Upper lobe of right lung (tissue), 1 donor: Measurements from ENCODE around the gene AFM. TPM values are rescaled to one million over a fixed set of nuclear protein-coding genes. Genes with fewer than 3 reads are reported as not detected.
A peak's percentile ranks its signal among the peaks of the same experiment; 100 is the strongest.

Experiments
- ATAC-seq: fragments of 200-7000 bp; cut with Tn5 transposase; one replicate; pipeline ENCODE4 v1.9.1; 2020; ENCODE audit warnings: mild to moderate bottlenecking, moderate library complexity
- DNase-seq: peaks from one replicate; pipeline ENCODE4 v3.0.0-alpha.2; 2020
- H3K27ac ChIP-seq: fragments of 200-600 bp; one replicate; pipeline ENCODE4 v1.8.0; 2022
- H3K27me3 ChIP-seq: fragments of 200-600 bp; one replicate; pipeline ENCODE4 v1.8.0; 2022; ENCODE audit warnings: mild to moderate bottlenecking
- H3K36me3 ChIP-seq: fragments of 200-600 bp; one replicate; pipeline ENCODE4 v1.8.0; 2022
- H3K4me1 ChIP-seq: fragments of 200-600 bp; one replicate; pipeline ENCODE4 v1.8.0; 2022
- H3K4me3 ChIP-seq: fragments of 200-600 bp; one replicate; pipeline ENCODE4 v1.8.0; 2022; ENCODE audit warnings: mild to moderate bottlenecking
- H3K9me3 ChIP-seq: fragments of 200-600 bp; one replicate; pipeline ENCODE4 v1.8.0; 2022
- intact Hi-C: fragments of 100-400 bp; cut with DNase I; formaldehyde crosslinking; loops from one replicate; pipeline ENCODE4 v1.11.0; 2022
- total RNA-seq: library from RNA; stranded (reverse); fragmentation: NEBNext Ultra II Directional; extraction: Animal tissue kit (Norgen Biotek cat#: 25700); gene quantifications from one replicate; pipeline ENCODE4 v1.2.1, GENCODE V29; 2021
- TF ChIP-seq, protein P1 (sequence below): fragments of 200-600 bp; IDR thresholded peaks from one replicate; pipeline ENCODE4 v1.8.0; 2022; ENCODE audit warnings: antibody characterized with exemption
- donor health status: DM: no; HTN: yes; CAD: no; lungs with severe emphysema.

The AFM gene
- total RNA-seq, 1 donor from 2014 or later = not detected

DNA sequence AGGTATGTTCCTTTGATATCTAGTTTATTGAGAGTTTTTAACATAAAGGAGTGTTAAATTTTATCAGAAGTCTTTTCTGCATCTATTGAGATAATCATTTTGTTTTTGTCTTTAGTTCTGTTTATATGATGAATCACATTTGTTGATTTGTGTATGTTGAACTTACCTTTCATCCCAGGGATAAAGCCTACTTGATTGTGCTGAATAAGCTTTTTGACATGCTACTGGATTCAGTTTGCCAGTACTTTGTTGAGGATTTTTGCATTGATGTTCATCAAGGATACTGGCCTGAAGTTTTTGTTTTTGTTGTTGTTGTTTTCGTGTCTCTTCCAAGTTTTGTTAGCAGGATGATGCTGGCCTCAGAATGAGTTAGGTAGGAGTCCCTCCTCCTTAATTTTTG is 10.8 kb upstream of the AFM start:
- intact Hi-C loops = no loop called here

DNA sequence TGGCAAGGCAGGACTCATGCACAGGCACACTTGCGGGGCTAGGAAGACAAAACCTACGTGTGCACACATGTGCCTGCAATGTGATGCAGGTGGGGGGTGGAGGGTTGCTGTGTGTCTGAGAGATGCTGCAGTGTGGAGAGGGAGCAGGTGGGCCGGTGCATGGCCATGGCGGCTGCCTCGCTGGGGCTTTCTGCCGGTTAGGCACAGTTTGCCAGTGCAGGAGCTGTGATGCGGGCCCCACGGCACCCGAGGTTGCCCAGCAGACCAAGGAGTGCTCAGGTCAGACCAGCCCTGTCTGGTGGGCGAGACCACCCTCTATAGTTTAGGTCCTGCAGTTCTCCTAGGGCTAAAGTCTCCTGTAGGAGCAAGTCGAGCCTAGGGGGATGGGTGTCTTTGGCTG is 4.4 kb upstream of the AFM start:
- intact Hi-C loops = no loop called here
- Histone ChIP-seq H3K9me3 (no peaks in the 10 kb centered on the region), H3K4me1 (no peaks in the 10 kb centered on the region), H3K27me3 (no peaks in the 10 kb centered on the region), H3K4me3 (no peak overlapping the region), H3K27ac (no peak overlapping the region), H3K36me3 (no peaks in the 10 kb centered on the region)
- ATAC-seq (peak; percentile 41), DNase-seq (no peak)
- TF ChIP-seq, protein P1, sequence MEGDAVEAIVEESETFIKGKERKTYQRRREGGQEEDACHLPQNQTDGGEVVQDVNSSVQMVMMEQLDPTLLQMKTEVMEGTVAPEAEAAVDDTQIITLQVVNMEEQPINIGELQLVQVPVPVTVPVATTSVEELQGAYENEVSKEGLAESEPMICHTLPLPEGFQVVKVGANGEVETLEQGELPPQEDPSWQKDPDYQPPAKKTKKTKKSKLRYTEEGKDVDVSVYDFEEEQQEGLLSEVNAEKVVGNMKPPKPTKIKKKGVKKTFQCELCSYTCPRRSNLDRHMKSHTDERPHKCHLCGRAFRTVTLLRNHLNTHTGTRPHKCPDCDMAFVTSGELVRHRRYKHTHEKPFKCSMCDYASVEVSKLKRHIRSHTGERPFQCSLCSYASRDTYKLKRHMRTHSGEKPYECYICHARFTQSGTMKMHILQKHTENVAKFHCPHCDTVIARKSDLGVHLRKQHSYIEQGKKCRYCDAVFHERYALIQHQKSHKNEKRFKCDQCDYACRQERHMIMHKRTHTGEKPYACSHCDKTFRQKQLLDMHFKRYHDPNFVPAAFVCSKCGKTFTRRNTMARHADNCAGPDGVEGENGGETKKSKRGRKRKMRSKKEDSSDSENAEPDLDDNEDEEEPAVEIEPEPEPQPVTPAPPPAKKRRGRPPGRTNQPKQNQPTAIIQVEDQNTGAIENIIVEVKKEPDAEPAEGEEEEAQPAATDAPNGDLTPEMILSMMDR = no peak

More for the DNA sequence above, 10.8 kb upstream of the AFM start:
- DNase-seq = no peak
- Histone ChIP-seq H3K4me3 (no peak overlapping the region), H3K4me1 (no peaks in the 10 kb centered on the region), H3K36me3 (no peaks in the 10 kb centered on the region), H3K9me3 (no peaks in the 10 kb centered on the region), H3K27me3 (no peaks in the 10 kb centered on the region), H3K27ac (no peak overlapping the region)
- no peak for ATAC-seq
- TF ChIP-seq, protein P1 = no peak

DNA sequence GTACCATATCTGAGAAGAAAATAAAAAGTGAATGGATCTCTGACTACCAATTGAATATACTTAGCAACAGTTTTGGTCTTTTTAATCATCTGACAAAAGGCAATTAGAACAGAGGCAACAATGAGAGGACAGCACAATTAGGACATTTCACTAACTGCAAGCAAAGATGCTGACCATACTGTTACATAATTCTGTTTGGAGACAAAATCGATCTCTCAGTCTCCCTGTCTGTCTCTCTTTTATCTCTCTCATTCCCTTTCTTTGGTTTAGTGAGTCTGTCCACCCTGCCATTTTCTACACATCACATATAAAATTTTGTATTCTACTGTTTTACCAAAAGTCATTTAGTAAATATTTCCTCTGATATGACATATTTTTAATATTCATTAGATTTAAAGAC is 2.2 kb upstream of the AFM start:
- H3K27ac ChIP-seq = no peak overlapping the region
- no peaks in the 10 kb centered on the region for H3K9me3 ChIP-seq
- no peaks in the 10 kb centered on the region for H3K27me3 ChIP-seq
- TF ChIP-seq, protein P1 = no peak
- no peaks in the 10 kb centered on the region for H3K36me3 ChIP-seq
- intact Hi-C loops = no loop called here
- H3K4me1 ChIP-seq = no peaks in the 10 kb centered on the region
- DNase-seq = no peak
- H3K4me3 ChIP-seq = no peak overlapping the region
- no peak for ATAC-seq

DNA sequence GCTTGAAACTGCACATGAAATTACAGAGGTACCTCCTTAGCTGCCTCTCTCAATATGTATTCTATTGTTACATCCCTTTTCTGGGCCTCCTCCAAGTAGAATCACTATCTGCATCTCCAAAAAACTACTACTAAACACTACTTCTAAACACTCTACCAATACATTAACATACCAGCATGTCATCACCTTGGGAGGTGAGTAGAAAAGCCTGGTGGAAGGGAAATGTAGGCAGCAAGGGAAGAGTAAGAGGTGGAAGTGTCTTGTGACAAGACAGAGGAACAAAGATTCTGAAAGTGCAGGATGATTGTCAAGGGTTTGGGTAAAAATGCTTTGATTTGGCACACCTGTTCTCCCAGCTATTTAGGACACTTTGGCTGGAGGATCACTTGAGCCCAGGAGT is 3.5 kb downstream of the AFM start:
- Histone ChIP-seq H3K4me1 (no peaks in the 10 kb centered on the region), H3K9me3 (no peaks in the 10 kb centered on the region), H3K36me3 (no peaks in the 10 kb centered on the region), H3K4me3 (no peak overlapping the region), H3K27me3 (no peaks in the 10 kb centered on the region), H3K27ac (no peak overlapping the region)
- ATAC-seq (no peak), DNase-seq (no peak)
- intact Hi-C loops = no loop called here
- TF ChIP-seq, protein P1 = no peak

DNA sequence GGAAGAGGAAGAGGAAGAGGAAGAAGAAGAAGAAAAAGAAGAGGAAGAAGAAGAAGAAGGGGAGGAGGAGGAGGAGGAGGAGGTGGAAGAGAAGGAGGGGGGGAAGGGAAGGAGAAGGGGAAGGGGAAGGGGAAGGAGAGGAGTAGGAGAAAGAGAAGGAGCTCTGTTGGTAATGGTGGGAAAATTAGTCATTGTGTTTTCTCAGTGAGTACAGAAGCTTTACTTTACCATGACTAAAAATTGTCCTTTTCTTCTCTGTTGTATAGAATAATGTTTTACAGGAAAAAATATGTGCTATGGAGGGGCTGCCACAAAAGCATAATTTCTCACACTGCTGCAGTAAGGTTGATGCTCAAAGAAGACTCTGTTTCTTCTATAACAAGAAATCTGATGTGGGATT is 4.1 kb downstream of the AFM start:
- Histone ChIP-seq H3K4me1 (no peaks in the 10 kb centered on the region), H3K27me3 (no peaks in the 10 kb centered on the region), H3K9me3 (no peaks in the 10 kb centered on the region), H3K36me3 (no peaks in the 10 kb centered on the region), H3K4me3 (no peak overlapping the region), H3K27ac (no peak overlapping the region)
- DNase-seq (no peak), ATAC-seq (no peak)
- TF ChIP-seq, protein P1 = no peak
- intact Hi-C loops = no loop called here

DNA sequence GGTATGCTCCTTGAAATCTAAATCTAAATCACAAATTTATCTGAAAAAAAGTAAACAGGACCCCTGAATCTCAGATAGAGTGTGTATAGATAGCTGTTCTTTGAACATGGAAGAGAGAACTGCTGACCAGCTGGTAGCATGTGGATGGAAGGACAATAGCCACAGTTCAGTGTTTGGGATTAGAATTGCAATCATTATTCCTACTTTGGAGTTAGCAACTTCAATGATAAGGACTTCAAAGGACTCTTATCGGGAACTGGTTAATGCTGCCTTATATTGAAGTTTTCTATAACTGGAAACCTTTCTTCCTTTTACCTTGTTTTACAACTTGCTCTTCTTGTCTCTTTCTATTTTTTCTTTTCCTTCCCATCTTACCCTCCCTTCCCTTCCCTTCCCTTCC is 5.0 kb downstream of the AFM start:
- TF ChIP-seq, protein P1 = no peak
- Histone ChIP-seq H3K9me3 (no peaks in the 10 kb centered on the region), H3K4me1 (no peaks in the 10 kb centered on the region), H3K27me3 (no peaks in the 10 kb centered on the region), H3K4me3 (no peak overlapping the region), H3K36me3 (no peaks in the 10 kb centered on the region), H3K27ac (no peak overlapping the region)
- ATAC-seq (no peak), DNase-seq (no peak)
- intact Hi-C loops = no loop called here
